GM18498 (cell line): Measurements from ENCODE around the gene PDE11A.
"Not testable (repeated sequence)": the region's sequence is repeated elsewhere in the genome, so short reads cannot be mapped to it uniquely, and the experiment has no call there.

Experiments used
- ATAC-seq: cut with Tn5 transposase; IDR thresholded peaks from one replicate; pipeline ENCODE4 v1.9.1; 2021; ENCODE audit warnings: mild to moderate bottlenecking, moderate library complexity; ENCODE audit not compliant: unreplicated experiment

Gene PDE11A

GRCh38 chr2:177830881-177831386 lies 241.6 kb downstream of the PDE11A start:
- ATAC-seq, result no peak

GRCh38 chr2:177828557-177828956 lies 244.0 kb downstream of the PDE11A start:
- no peak for ATAC-seq

- ATAC-seq, result no peak
These were observed 245.7 kb downstream of the PDE11A start for GRCh38 chr2:177826897-177827296.

- ATAC-seq, result no peak
These were observed 249.6 kb downstream of the PDE11A start for GRCh38 chr2:177822941-177823340.

- no peak for ATAC-seq
These were observed 254.2 kb downstream of the PDE11A start for GRCh38 chr2:177818412-177818811.

GRCh38 chr2:177817300-177817699 lies 255.3 kb downstream of the PDE11A start:
- ATAC-seq, result no peak

- no peak for ATAC-seq
These were observed 255.8 kb downstream of the PDE11A start for GRCh38 chr2:177816766-177817165.

- ATAC-seq, result no peak
These were observed 259.7 kb downstream of the PDE11A start for GRCh38 chr2:177812713-177813396.

- no peak for ATAC-seq
These were observed 261.7 kb downstream of the PDE11A start for GRCh38 chr2:177810906-177811305.

GRCh38 chr2:177808984-177809809 lies 263.4 kb downstream of the PDE11A start:
- ATAC-seq, result no peak

GRCh38 chr2:177806025-177806424 lies 266.6 kb downstream of the PDE11A start:
- ATAC-seq, result no peak

GRCh38 chr2:177799531-177799930 lies 273.0 kb downstream of the PDE11A start:
- ATAC-seq, result peak; percentile 55

GRCh38 chr2:177797808-177798207 lies 274.8 kb downstream of the PDE11A start:
- ATAC-seq, result no peak

- ATAC-seq, result no peak
These were observed 275.7 kb downstream of the PDE11A start for GRCh38 chr2:177796654-177797415.

- ATAC-seq, result no peak
These were observed 276.6 kb downstream of the PDE11A start for GRCh38 chr2:177796011-177796410.

GRCh38 chr2:177785143-177785542 lies 287.4 kb downstream of the PDE11A start:
- not testable (repeated sequence) for ATAC-seq

GRCh38 chr2:177784745-177785067 lies 287.9 kb downstream of the PDE11A start:
- ATAC-seq, result no peak

- ATAC-seq, result peak; percentile 92
These were observed 288.5 kb downstream of the PDE11A start for GRCh38 chr2:177783835-177784744.

GRCh38 chr2:177783091-177783490 lies 289.5 kb downstream of the PDE11A start:
- ATAC-seq, result no peak

GRCh38 chr2:177782613-177783012 lies 290.0 kb downstream of the PDE11A start:
- no peak for ATAC-seq
